OCI-LY1 (cell line): ENCODE measurements around the gene SSBP2.

Experiments
- H2AFZ ChIP-seq: fragments of 200-600 bp; sonication (generic), shearing (Covaris generic); 2 replicates; pipeline ENCODE4 v1.6.0; 2014; ENCODE audit warnings: antibody characterized with exemption, mild to moderate bottlenecking, low read length
- H3F3A ChIP-seq: fragments of 200-600 bp; sonication (generic), shearing (Covaris generic); 2 replicates; pipeline ENCODE4 v1.6.0; 2014; ENCODE audit warnings: mild to moderate bottlenecking, antibody characterized with exemption, low read length, moderate library complexity; ENCODE audit not compliant: insufficient read depth
- H3K27ac ChIP-seq: fragments of 200-600 bp; sonication (generic); 2 replicates; pipeline ENCODE4 v1.5.1; 2014; ENCODE audit warnings: low read length, mixed run types, mild to moderate bottlenecking, low read depth; ENCODE audit not compliant: poor library complexity, severe bottlenecking
- H3K27me3 ChIP-seq: fragments of 200-600 bp; sonication (generic); 2 replicates; pipeline ENCODE4 v1.6.0; 2014; ENCODE audit warnings: antibody characterized with exemption, mild to moderate bottlenecking, low read length, moderate library complexity; ENCODE audit not compliant: insufficient read depth
- H3K36me3 ChIP-seq: fragments of 200-600 bp; sonication (generic); 2 replicates; pipeline ENCODE4 v1.6.1; 2014; ENCODE audit warnings: mild to moderate bottlenecking, antibody characterized with exemption, low read length, moderate library complexity, mixed read lengths; ENCODE audit not compliant: insufficient read depth
- H3K4me1 ChIP-seq: fragments of 200-600 bp; sonication (generic); 2 replicates; pipeline ENCODE4 v1.5.1; 2014; ENCODE audit warnings: mild to moderate bottlenecking, low read length, moderate library complexity; ENCODE audit not compliant: insufficient read depth, severe bottlenecking
- H3K4me2 ChIP-seq: fragments of 200-600 bp; sonication (generic), shearing (Covaris generic); 2 replicates; pipeline ENCODE4 v1.6.1; 2014; ENCODE audit warnings: low read length
- H3K4me3 ChIP-seq: fragments of 200-600 bp; sonication (generic); 2 replicates; pipeline ENCODE4 v1.5.1; 2014; ENCODE audit warnings: low read length, low read depth, mild to moderate bottlenecking, mixed read lengths; ENCODE audit not compliant: poor library complexity, severe bottlenecking
- H3K79me2 ChIP-seq: fragments of 200-600 bp; shearing (Covaris generic); 2 replicates; pipeline ENCODE4 v1.6.1; 2016; ENCODE audit warnings: mixed run types, low read length, mixed read lengths; ENCODE audit not compliant: insufficient read depth
- H3K9ac ChIP-seq: fragments of 200-600 bp; sonication (generic), shearing (Covaris generic); 2 replicates; pipeline ENCODE4 v1.6.1; 2014; ENCODE audit warnings: mild to moderate bottlenecking, low read length, mixed read lengths
- H3K9me2 ChIP-seq: fragments of 200-600 bp; sonication (generic), shearing (Covaris generic); 2 replicates; pipeline ENCODE4 v1.6.1; 2014; ENCODE audit warnings: low read depth, mild to moderate bottlenecking, low read length, mixed read lengths
- H3K9me3 ChIP-seq: fragments of 200-600 bp; shearing (Covaris generic); 2 replicates; pipeline ENCODE4 v1.6.1; 2014; ENCODE audit warnings: low read length, mixed read lengths
- H4K20me1 ChIP-seq: fragments of 200-600 bp; sonication (generic), shearing (Covaris generic); 2 replicates; pipeline ENCODE4 v1.6.0; 2016; ENCODE audit warnings: mild to moderate bottlenecking, low read length; ENCODE audit not compliant: insufficient read depth
- CTCF ChIP-seq: fragments of 200-600 bp; sonication (generic), shearing (Covaris generic); IDR thresholded peaks from 2 replicates; pipeline ENCODE4 v1.5.1; 2017; ENCODE audit warnings: mild to moderate bottlenecking, antibody characterized with exemption, low read length, moderate library complexity, mixed read lengths
- EZH2 ChIP-seq: fragments of 200-600 bp; sonication (generic), shearing (Covaris generic); IDR thresholded peaks from 2 replicates; pipeline ENCODE4 v1.8.0; 2017; ENCODE audit warnings: borderline replicate concordance, mixed run types, mild to moderate bottlenecking, antibody characterized with exemption, low read length, moderate library complexity, mixed read lengths

The SSBP2 gene

DNA sequence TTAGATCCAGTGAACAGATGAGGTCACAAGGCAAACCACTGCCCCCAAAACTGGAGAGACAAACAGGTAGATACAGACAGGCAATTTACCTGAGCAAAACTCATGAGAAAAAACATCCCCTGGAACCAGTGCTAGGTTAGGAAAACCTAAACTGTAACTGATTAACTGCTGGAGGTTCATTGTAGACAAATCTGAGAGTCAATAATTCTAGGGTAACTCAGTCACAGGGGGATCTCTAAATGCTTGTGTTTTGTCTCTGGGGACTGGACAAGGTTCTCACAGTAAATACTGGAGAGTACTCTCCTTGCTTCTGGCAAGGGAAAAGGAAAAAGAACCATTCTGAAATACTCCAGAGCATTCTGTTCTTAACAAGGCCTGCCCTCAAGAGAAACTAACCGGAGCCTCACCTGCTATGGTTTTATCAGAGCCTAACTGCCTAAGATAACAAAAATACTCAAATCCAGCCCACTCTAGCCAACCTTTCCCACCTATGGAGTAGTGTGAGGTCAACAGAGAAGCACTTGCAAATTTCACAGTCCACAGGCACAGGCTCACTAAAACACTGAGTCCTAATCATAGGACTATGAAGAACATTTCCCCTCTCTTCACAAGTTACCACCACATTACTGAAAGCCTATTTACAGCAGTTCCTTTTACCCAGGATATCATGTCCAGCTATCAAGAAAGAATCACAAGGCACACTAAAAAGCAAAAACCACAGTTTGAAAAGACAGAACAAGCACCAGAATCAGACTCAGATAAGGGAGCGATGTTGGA, 217.1 kb downstream of the SSBP2 start:
- H2AFZ ChIP-seq: no peak overlapping the region
- no peaks in the 10 kb centered on the region for H3K9me3 ChIP-seq
- H3K4me2 ChIP-seq: no peak overlapping the region
- H3K4me3 ChIP-seq: no peak overlapping the region
- H3K27me3 ChIP-seq: no peaks in the 10 kb centered on the region
- peaks cover under 1% of the 10 kb centered on the region; the same call in 1 of the 2 replicates for H3K36me3 ChIP-seq
- no peak overlapping the region for H3K27ac ChIP-seq
- peaks cover 12% of the 10 kb centered on the region for H3K4me1 ChIP-seq
- no peaks in the 10 kb centered on the region for H4K20me1 ChIP-seq
- H3F3A ChIP-seq: no peaks in the 10 kb centered on the region
- no peak overlapping the region for H3K9ac ChIP-seq
- no peaks in the 10 kb centered on the region for H3K9me2 ChIP-seq
- TF ChIP-seq CTCF: no peak
- TF ChIP-seq EZH2: no peak
- H3K79me2 ChIP-seq: 0 out of 2 replicates have a peak, but pooled peaks cover 3% of the 10 kb centered on the region

- H3K4me2 ChIP-seq: no peak overlapping the region
- H3K4me1 ChIP-seq: no peaks in the 10 kb centered on the region
- no peak overlapping the region for H3K9ac ChIP-seq
- H3K4me3 ChIP-seq: no peak overlapping the region
- H3F3A ChIP-seq: no peaks in the 10 kb centered on the region
- H2AFZ ChIP-seq: no peak overlapping the region
- no peaks in the 10 kb centered on the region for H3K9me3 ChIP-seq
- H3K9me2 ChIP-seq: no peaks in the 10 kb centered on the region
- H3K27ac ChIP-seq: no peak overlapping the region
- TF ChIP-seq EZH2 (no peak), CTCF (no peak)
- H3K36me3 ChIP-seq: no peaks in the 10 kb centered on the region; the same call in 1 of the 2 replicates
- H3K27me3 ChIP-seq: no peaks in the 10 kb centered on the region
- H4K20me1 ChIP-seq: no peaks in the 10 kb centered on the region
- 0 out of 2 replicates have a peak, but pooled peaks cover 3% of the 10 kb centered on the region for H3K79me2 ChIP-seq
Observed at GRCh38 chr5:81530919-81531318, 220.0 kb downstream of the SSBP2 start.

DNA sequence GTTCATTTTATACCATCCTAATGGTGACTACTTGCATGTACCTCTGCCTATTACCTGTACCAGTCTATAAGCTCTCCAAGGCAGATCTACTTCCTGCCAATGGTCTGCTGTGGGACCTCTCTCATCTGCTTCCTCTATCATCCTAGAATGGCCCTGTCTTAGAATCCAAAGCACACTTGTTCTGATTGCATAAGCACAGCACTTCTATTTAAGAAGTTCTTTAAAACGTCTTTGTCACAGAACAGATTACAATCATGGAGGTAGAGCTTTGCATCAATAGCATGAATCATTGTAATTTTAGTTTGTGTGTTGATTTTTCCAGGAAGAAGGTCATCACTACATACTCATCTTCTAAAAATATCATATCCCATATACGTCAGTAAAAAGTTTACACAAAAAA, 225.2 kb downstream of the SSBP2 start:
- Histone ChIP-seq H3K9ac (no peak overlapping the region), H3K79me2 (no peaks in the 10 kb centered on the region), H3K9me2 (no peaks in the 10 kb centered on the region), H2AFZ (no peak overlapping the region), H3K36me3 (no peaks in the 10 kb centered on the region; the same call in 1 of the 2 replicates), H3K4me2 (no peak overlapping the region), H3K4me1 (no peaks in the 10 kb centered on the region), H3K9me3 (no peaks in the 10 kb centered on the region), H3F3A (no peaks in the 10 kb centered on the region), H4K20me1 (no peaks in the 10 kb centered on the region), H3K27me3 (no peaks in the 10 kb centered on the region), H3K27ac (no peak overlapping the region), H3K4me3 (no peak overlapping the region)
- no peak for TF ChIP-seq CTCF
- TF ChIP-seq EZH2: no peak
